ENCODE measurements around the gene RALGAPA2.

DNA sequence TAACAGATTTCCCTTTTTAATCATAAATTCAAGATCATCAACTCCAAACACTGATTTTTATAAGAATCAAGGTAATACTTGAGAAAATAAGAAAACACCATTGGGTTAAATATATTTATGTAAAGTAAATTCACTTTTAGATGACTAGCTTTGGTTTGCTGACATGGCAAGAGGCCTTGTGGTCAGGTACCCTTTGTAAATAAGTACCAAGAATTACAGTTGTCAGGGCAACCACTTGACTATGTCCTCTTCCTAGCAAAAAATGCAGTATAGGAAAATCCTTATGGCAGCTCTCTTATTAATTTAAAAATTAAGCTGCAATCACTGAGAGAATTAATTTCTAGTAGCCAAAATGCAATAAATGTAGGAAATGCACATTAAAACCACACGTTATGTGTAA lies 190.7 kb downstream of the RALGAPA2 start:
- no peak for TF ChIP-seq POLR2A (IDR thresholded peaks at IDR 0.05)
- TF ChIP-seq, protein P1, sequence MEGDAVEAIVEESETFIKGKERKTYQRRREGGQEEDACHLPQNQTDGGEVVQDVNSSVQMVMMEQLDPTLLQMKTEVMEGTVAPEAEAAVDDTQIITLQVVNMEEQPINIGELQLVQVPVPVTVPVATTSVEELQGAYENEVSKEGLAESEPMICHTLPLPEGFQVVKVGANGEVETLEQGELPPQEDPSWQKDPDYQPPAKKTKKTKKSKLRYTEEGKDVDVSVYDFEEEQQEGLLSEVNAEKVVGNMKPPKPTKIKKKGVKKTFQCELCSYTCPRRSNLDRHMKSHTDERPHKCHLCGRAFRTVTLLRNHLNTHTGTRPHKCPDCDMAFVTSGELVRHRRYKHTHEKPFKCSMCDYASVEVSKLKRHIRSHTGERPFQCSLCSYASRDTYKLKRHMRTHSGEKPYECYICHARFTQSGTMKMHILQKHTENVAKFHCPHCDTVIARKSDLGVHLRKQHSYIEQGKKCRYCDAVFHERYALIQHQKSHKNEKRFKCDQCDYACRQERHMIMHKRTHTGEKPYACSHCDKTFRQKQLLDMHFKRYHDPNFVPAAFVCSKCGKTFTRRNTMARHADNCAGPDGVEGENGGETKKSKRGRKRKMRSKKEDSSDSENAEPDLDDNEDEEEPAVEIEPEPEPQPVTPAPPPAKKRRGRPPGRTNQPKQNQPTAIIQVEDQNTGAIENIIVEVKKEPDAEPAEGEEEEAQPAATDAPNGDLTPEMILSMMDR (IDR thresholded peaks at IDR 0.05) = no peak

Measured in ovary (tissue), 3 donors.